Spleen (tissue), 11 donors: ENCODE data around the gene CSMD2. TPM values are rescaled to one million over a fixed set of nuclear protein-coding genes. Genes with fewer than 3 reads are reported as not detected.
A peak's percentile ranks its signal among the peaks of the same experiment; 100 is the strongest.

Experiments
- DNase-seq: peaks from one replicate; pipeline ENCODE4 v3.0.0-alpha.2; 2020
- H3K27ac ChIP-seq, 8 donors: fragments of 200-600 bp; sonication (generic) in 7 of 8; 1 replicate in 4 of 8; 2 replicates in 4 of 8; pipeline versions ENCODE4 v1.5.0 to v1.8.0; 2016 to 2021; ENCODE audit warnings: inconsistent platforms in 4 of 8, mild to moderate bottlenecking in 4 of 8, moderate library complexity in 1 of 8
- H3K27me3 ChIP-seq, 7 donors: fragments of 200-600 bp; sonication (generic) in 6 of 7; replicated peaks in 1 of 7; 1 replicate in 4 of 7; 2 replicates in 3 of 7; pipeline versions ENCODE4 v1.5.0 to v1.8.0; 2016 to 2021; ENCODE audit warnings: inconsistent platforms in 3 of 7, mild to moderate bottlenecking in 1 of 7
- H3K36me3 ChIP-seq, 6 donors: fragments of 200-600 bp; sonication (generic) in 5 of 6; 1 replicate in 4 of 6; 2 replicates in 2 of 6; pipeline versions ENCODE4 v1.5.0 to v1.8.0; 2016 to 2021; ENCODE audit warnings: inconsistent platforms in 2 of 6
- H3K4me1 ChIP-seq, 6 donors: fragments of 200-600 bp; sonication (generic) in 5 of 6; 1 replicate in 3 of 6; 2 replicates in 3 of 6; pipeline versions ENCODE4 v1.5.0 to v1.8.0; 2016 to 2021; ENCODE audit warnings: inconsistent platforms in 3 of 6
- H3K4me3 ChIP-seq, 8 donors: fragments of 200-600 bp; sonication (generic) in 7 of 8; 1 replicate in 4 of 8; 2 replicates in 4 of 8; pipeline versions ENCODE4 v1.5.0 to v1.8.0; 2016 to 2021; ENCODE audit warnings: inconsistent platforms in 4 of 8, mild to moderate bottlenecking in 4 of 8, moderate library complexity in 2 of 8
- H3K9me3 ChIP-seq, 8 donors: fragments of 200-600 bp; sonication (generic) in 7 of 8; 1 replicate in 4 of 8; 2 replicates in 4 of 8; pipeline versions ENCODE4 v1.5.0 to v1.8.0; 2016 to 2021; ENCODE audit warnings: inconsistent platforms in 4 of 8
- CTCF ChIP-seq, 11 experiments: fragments of 200-600 bp in 7 of 11; fragments of 450-650 bp in 4 of 11; sonication (generic) in 4 of 11; IDR thresholded peaks in 8 of 11; conservative IDR thresholded peaks in 3 of 11; 1 replicate in 7 of 11; 2 replicates in 4 of 11; pipeline versions ENCODE4 v1.4.0 to v1.8.0; 2016 to 2021; ENCODE audit warnings: antibody characterized with exemption in 11 of 11, inconsistent platforms in 4 of 11, mild to moderate bottlenecking in 1 of 11
- POLR2A ChIP-seq, 3 donors: fragments of 450-650 bp; IDR thresholded peaks; one replicate each; pipeline ENCODE4 v1.5.1; 2017; ENCODE audit warnings: antibody characterized with exemption in 3 of 3, mild to moderate bottlenecking in 1 of 3
- POLR2AphosphoS5 ChIP-seq, 3 donors: sonication (generic); formaldehyde crosslinking; IDR thresholded peaks; one replicate each; pipeline ENCODE4 v1.5.1; 2017; ENCODE audit warnings: antibody characterized with exemption in 3 of 3
- WGBS, 5 donors: extraction: QIAGEN DNeasy Blood & Tissue Kit in 3 of 5; methylation state at CpG; one replicate each; pipeline versions ENCODE4 v1.1.5 to v1.1.7; 2013 to 2018; 5-methylcytosine and 5-hydroxymethylcytosine counted together
- intact Hi-C: fragments of 100-400 bp; cut with DNase I; formaldehyde crosslinking; loops from one replicate; pipeline ENCODE4 v1.15.0; 2023; ENCODE audit warnings: low total_unique reads
- polyA plus RNA-seq, 3 donors: library from polyadenylated mRNA; stranded (reverse); fragments of 200-250 nt; gene quantifications; one replicate each; pipeline ENCODE4 v1.2.1, GENCODE V29; 2013
- total RNA-seq, 7 donors: library from RNA; depleted of rRNA in 3 of 7; stranded (reverse); fragments of >200 nt in 3 of 7; fragmentation: NEBNext Ultra II Directional in 4 of 7; extraction: Animal tissue kit (Norgen Biotek cat#: 25700) in 4 of 7; gene quantifications; one replicate each; pipeline versions ENCODE4 v1.1.0 to v1.2.1, GENCODE V29; 2016 to 2021
- donor health status: healthy with polysubstance abuse.
- donor health status: DM: no; HTN: no; CAD: no; lungs with moderate emphysema.
- donor health status: DM: no; HTN: no; CAD: no.
- donor health status: Bipolar disorder and iron deficiency.
- donor health status: healthy.
- donor health status: DM: no; HTN: no; CAD: no.
- donor health status: DM: yes; HTN: yes; CAD: no.

Gene CSMD2
- total and polyA plus RNA-seq, 10 donors: 0.12 to 2.7 (median 0.96) TPM

GRCh38 chr1:33656467-33657005 lies 508.5 kb downstream of the CSMD2 start:
- DNase-seq: no peak
- Histone ChIP-seq H3K4me1 (peaks cover 0 to 3% (median 0%) of the 10 kb centered on the region in 6 donors), H3K36me3 (no peaks in the 10 kb centered on the region), H3K9me3 (no peaks in the 10 kb centered on the region), H3K27me3 (peaks cover 0 to 21% (median 0%) of the 10 kb centered on the region in 7 donors), H3K4me3 (no peak overlapping the region), H3K27ac (no peak overlapping the region)
- 71 to 87% (median 78%) methylated on average over 3 of the region's 3 CpGs for WGBS, 5 donors
- intact Hi-C loops: no loop called here
- TF ChIP-seq POLR2A (IDR thresholded peaks at IDR 0.05): no peak
- TF ChIP-seq CTCF (IDR thresholded peaks at IDR 0.05 in 8 of 11, conservative IDR thresholded peaks at IDR 0.05 in 3 of 11): no peak
- TF ChIP-seq POLR2AphosphoS5 (IDR thresholded peaks at IDR 0.05): no peak

DNA sequence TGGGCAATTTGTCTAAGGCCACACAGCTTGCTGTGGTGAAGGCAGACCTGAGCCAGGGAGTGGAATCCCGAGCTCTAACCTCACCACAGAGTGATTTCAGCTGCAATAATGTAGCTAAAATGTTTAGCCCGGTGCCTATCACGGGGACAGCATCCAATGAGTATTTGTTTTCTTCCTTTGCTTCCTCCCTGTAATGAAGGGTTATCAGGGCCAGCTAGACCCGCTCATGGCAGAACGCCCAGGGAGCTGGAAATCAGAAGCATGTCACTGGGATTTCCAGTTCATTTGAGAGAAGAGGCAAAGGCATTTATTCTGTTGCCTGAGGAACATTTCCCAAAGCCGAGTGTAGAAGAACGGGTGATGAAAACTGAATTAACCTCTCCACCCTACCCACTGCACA lies 509.5 kb downstream of the CSMD2 start:
- Histone ChIP-seq H3K27me3 (peaks cover 0 to 25% (median 0%) of the 10 kb centered on the region in 7 donors), H3K4me1 (peaks cover 0 to 3% (median 0%) of the 10 kb centered on the region in 6 donors), H3K9me3 (no peaks in the 10 kb centered on the region), H3K27ac (no peak overlapping the region), H3K4me3 (no peak overlapping the region), H3K36me3 (no peaks in the 10 kb centered on the region)
- WGBS, 5 donors: 59 to 72% (median 67%) methylated on average over 7 of the region's 7 CpGs
- TF ChIP-seq POLR2A (IDR thresholded peaks at IDR 0.05) (no peak), CTCF (IDR thresholded peaks at IDR 0.05 in 8 of 11, conservative IDR thresholded peaks at IDR 0.05 in 3 of 11) (no peak), POLR2AphosphoS5 (IDR thresholded peaks at IDR 0.05) (no peak)
- intact Hi-C loops: no loop called here
- DNase-seq: no peak

DNA sequence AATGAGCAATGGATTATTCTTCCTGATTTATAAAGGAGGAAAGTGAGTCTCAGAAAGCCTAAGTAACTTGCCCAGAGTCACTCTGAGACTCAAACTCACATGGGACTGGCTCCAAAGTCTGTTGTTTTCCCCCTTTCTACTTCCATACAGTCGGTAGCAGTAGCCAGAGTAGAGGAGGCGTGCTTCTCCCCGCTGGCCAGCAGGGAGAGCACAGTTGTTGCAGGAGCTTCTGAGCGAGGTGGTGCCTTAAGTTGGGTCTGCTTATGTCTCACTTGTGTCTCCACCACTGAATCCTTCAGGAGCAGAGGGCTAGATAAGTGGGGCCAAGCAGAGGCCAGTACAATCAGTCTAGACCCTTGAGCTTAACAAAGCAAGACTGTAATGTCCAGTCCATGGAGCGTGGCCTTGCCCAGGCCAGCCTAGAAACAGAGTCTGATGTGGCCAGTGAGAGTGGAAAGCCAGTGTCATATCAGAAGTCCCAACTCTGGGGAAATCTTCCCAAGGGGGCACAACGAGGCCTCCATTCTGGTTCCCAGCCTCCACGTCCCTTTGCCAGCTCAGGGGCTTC lies 510.7 kb downstream of the CSMD2 start:
- Histone ChIP-seq H3K27ac (no peak overlapping the region), H3K4me1 (peaks cover 0 to 3% (median 0%) of the 10 kb centered on the region in 6 donors), H3K27me3 (peaks cover 0 to 24% (median 0%) of the 10 kb centered on the region in 7 donors), H3K9me3 (no peaks in the 10 kb centered on the region), H3K36me3 (no peaks in the 10 kb centered on the region), H3K4me3 (no peak overlapping the region)
- WGBS, 5 donors: 53 to 66% (median 62%) methylated on average over 7 of the region's 7 CpGs
- intact Hi-C loops: no loop called here
- TF ChIP-seq CTCF (IDR thresholded peaks at IDR 0.05 in 8 of 11, conservative IDR thresholded peaks at IDR 0.05 in 3 of 11) (peak in 1 of 11 experiments; percentile 23), POLR2AphosphoS5 (IDR thresholded peaks at IDR 0.05) (no peak), POLR2A (IDR thresholded peaks at IDR 0.05) (no peak)
- no peak for DNase-seq

DNA sequence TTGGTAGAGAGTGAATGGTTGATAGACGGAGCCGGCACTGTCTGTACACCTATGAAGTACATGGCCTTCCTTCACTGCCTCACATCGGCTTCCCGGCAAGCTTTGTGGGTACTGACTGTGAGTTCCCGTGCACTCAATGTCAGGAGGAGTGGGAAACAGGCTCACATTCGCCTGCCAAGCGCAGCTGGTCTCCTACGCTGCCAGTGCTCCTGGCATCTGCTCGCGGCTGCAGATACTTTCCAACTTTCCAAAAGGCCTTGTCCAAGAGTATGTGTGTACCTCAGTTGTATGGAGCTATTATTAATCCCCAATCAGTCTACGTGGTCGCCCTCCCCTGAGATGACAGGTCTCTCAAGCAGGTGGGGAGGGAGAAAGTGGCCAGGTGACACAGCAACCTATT lies 511.8 kb downstream of the CSMD2 start:
- DNase-seq: no peak
- TF ChIP-seq CTCF (IDR thresholded peaks at IDR 0.05 in 8 of 11, conservative IDR thresholded peaks at IDR 0.05 in 3 of 11) (no peak), POLR2A (IDR thresholded peaks at IDR 0.05) (no peak), POLR2AphosphoS5 (IDR thresholded peaks at IDR 0.05) (no peak)
- peaks cover 0 to 24% (median 0%) of the 10 kb centered on the region in 7 donors for H3K27me3 ChIP-seq
- peaks cover 0 to 7% (median 0%) of the 10 kb centered on the region in 8 donors for H3K9me3 ChIP-seq
- WGBS, 5 donors: 87 to 94% (median 91%) methylated on average over 9 to 12 of the region's 12 CpGs
- H3K36me3 ChIP-seq: no peaks in the 10 kb centered on the region
- intact Hi-C loops: no loop called here
- no peak overlapping the region for H3K4me3 ChIP-seq
- H3K4me1 ChIP-seq: peaks cover 0 to 3% (median 0%) of the 10 kb centered on the region in 6 donors
- no peak overlapping the region for H3K27ac ChIP-seq
